ENCODE measurements around the gene DMD.

DNA sequence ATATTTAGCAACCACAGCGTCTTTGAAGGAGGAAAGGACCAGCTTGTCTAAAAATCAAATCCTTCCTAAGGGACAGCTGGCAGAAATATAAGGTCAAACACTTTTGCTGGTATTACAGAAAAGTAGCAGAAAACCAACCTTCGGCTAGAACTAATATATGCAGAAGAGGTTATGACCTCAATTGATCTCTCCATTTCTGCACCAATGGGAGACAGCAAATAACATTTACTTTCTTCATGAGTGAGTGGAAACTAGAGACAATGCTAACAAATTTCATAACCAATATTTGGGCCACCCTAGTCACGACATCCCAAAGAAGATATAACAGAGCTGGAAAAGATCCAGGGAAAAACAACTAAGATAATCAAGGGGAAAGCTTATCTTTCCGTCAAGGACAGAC is 1892.5 kb downstream of the DMD start:
- TF ChIP-seq, protein P1, sequence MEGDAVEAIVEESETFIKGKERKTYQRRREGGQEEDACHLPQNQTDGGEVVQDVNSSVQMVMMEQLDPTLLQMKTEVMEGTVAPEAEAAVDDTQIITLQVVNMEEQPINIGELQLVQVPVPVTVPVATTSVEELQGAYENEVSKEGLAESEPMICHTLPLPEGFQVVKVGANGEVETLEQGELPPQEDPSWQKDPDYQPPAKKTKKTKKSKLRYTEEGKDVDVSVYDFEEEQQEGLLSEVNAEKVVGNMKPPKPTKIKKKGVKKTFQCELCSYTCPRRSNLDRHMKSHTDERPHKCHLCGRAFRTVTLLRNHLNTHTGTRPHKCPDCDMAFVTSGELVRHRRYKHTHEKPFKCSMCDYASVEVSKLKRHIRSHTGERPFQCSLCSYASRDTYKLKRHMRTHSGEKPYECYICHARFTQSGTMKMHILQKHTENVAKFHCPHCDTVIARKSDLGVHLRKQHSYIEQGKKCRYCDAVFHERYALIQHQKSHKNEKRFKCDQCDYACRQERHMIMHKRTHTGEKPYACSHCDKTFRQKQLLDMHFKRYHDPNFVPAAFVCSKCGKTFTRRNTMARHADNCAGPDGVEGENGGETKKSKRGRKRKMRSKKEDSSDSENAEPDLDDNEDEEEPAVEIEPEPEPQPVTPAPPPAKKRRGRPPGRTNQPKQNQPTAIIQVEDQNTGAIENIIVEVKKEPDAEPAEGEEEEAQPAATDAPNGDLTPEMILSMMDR (IDR thresholded peaks at IDR 0.05; ENCODE audit: low read depth, low read length), result no peak
- TF ChIP-seq EZH2phosphoT487 (IDR thresholded peaks at IDR 0.05; ENCODE audit: low read depth), result no peak

Measured in OCI-LY3 (cell line).